ENCODE measurements around the gene PDPN.
A peak's percentile ranks its signal among the peaks of the same experiment; 100 is the strongest.

PDPN gene

DNA sequence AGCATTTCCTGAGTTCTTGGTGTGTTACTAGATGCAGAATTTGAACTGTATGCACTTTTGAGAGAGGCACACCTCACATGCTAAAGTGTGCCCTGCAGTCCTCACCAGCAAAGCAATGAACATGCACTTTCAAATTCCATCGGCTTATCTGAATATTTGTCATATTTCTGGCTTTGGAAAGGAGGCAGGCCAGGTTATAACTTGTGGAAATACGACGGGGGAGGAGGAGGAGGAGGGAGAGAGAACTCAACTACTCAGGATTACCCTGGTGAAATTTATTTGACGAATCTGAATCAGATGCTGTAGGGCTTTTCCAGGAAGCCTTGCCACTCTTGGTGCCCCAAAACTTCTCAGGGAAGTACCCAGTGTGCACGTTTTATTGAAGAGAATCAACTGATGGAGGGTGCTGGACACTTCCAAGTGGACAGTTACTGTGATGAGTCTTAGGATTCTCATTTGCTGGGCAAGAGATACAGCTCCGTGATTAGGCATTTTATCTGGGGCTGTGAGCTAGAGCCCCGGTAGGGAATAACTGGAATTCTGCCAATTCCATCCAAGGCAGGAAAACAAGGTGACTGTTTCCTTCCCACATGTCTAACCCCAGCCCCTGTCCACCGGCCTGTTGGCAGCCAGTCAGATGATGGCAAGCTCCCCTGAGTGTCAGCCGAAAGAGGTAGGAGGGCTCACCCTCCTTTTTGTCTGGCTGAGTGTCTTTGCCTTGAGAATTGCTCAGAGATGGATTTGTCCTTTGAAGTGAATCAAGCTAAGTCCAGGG is 3.8 kb downstream of the PDPN start:
- H3K27me3 ChIP-seq (ENCODE audit: control insufficient read depth in 5 of 5, insufficient read depth in 4 of 5, low read length in 5 of 5) = peaks cover 19 to 43% (median 25%) of the 10 kb centered on the region in 5 donors
- H3K36me3 ChIP-seq (ENCODE audit: control insufficient read depth in 5 of 5, insufficient read depth in 5 of 5, low read length in 5 of 5) = no peaks in the 10 kb centered on the region
- no peak overlapping the region for H3K27ac ChIP-seq (ENCODE audit: low read depth, low read length)
- no peak overlapping the region for H3K9ac ChIP-seq (ENCODE audit: low read length in 5 of 5)
- H3K9me3 ChIP-seq (ENCODE audit: control insufficient read depth in 5 of 5, low read length in 5 of 5) = no peaks in the 10 kb centered on the region
- H3K4me3 ChIP-seq (ENCODE audit: low read depth in 1 of 5, low read length in 5 of 5) = no peak overlapping the region
- H3K4me1 ChIP-seq (ENCODE audit: control insufficient read depth in 5 of 5, insufficient read depth in 5 of 5, low read length in 5 of 5) = peaks cover 0 to 11% (median 7%) of the 10 kb centered on the region in 5 donors

DNA sequence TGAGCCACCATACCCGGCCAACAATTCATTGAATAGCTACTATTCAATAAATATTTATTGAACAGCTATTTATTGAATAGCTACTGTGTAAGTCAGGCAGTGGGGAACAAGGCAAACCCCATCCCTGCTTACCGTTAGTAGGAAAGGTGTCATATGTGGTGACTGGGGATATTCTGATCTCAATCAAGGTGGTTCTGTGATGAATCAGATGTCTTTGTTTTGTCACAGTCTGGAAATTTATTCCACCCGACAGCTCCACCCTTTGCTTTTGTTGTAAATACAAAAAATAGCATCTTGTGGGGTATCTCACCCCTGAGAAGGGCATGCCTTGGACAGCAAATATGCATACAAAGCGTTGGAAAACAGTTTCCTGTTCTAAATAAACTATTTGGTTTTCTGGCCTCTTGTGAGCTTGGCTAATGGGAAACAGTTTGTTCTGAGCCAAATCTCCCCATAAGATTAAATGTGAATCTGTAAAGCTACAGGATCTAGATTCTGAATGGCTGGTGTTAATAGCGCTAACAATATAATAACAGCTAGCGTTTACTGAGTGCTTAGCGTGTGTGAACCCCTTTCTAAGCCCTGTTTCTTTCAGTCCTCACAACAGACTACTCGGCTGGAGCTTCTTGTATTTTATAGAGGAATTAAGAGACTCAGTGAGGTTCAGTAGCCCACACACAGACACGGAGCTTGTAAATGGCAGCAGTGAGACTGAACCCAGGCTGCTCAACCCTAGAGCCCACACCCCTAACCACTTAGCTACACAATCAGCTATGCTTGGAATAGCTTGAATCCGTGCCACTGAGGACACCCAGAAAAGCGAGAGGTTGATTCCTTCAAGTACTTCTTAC is 5.5 kb downstream of the PDPN start:
- Histone ChIP-seq H3K4me1 (ENCODE audit: control insufficient read depth in 5 of 5, insufficient read depth in 5 of 5, low read length in 5 of 5) (peaks cover 0 to 5% (median 3%) of the 10 kb centered on the region in 5 donors), H3K27me3 (ENCODE audit: control insufficient read depth in 5 of 5, insufficient read depth in 4 of 5, low read length in 5 of 5) (peaks cover 13 to 30% (median 18%) of the 10 kb centered on the region in 5 donors), H3K9me3 (ENCODE audit: control insufficient read depth in 5 of 5, low read length in 5 of 5) (no peaks in the 10 kb centered on the region), H3K36me3 (ENCODE audit: control insufficient read depth in 5 of 5, insufficient read depth in 5 of 5, low read length in 5 of 5) (no peaks in the 10 kb centered on the region), H3K9ac (ENCODE audit: low read length in 5 of 5) (no peak overlapping the region), H3K27ac (ENCODE audit: low read depth, low read length) (no peak overlapping the region), H3K4me3 (ENCODE audit: low read depth in 1 of 5, low read length in 5 of 5) (no peak overlapping the region)

GRCh38 chr1:13590486-13590885 is 6.9 kb downstream of the PDPN start:
- peaks cover under 1 to 18% (median 6%) of the 10 kb centered on the region in 5 donors for H3K27me3 ChIP-seq (ENCODE audit: control insufficient read depth in 5 of 5, insufficient read depth in 4 of 5, low read length in 5 of 5)
- peaks cover 0 to 9% (median 4%) of the 10 kb centered on the region in 5 donors for H3K4me1 ChIP-seq (ENCODE audit: control insufficient read depth in 5 of 5, insufficient read depth in 5 of 5, low read length in 5 of 5)
- H3K9ac ChIP-seq (ENCODE audit: low read length in 5 of 5) = no peak overlapping the region
- no peak overlapping the region for H3K27ac ChIP-seq (ENCODE audit: low read depth, low read length)
- H3K36me3 ChIP-seq (ENCODE audit: control insufficient read depth in 5 of 5, insufficient read depth in 5 of 5, low read length in 5 of 5) = no peaks in the 10 kb centered on the region
- H3K9me3 ChIP-seq (ENCODE audit: control insufficient read depth in 5 of 5, low read length in 5 of 5) = no peaks in the 10 kb centered on the region
- H3K4me3 ChIP-seq (ENCODE audit: low read depth in 1 of 5, low read length in 5 of 5) = no peak overlapping the region

- peak overlapping the region; percentile 33 for H3K27ac ChIP-seq (ENCODE audit: low read depth, low read length)
- no peak overlapping the region for H3K4me3 ChIP-seq (ENCODE audit: low read depth in 1 of 5, low read length in 5 of 5)
- no peaks in the 10 kb centered on the region for H3K36me3 ChIP-seq (ENCODE audit: control insufficient read depth in 5 of 5, insufficient read depth in 5 of 5, low read length in 5 of 5)
- H3K9me3 ChIP-seq (ENCODE audit: control insufficient read depth in 5 of 5, low read length in 5 of 5) = no peaks in the 10 kb centered on the region
- H3K9ac ChIP-seq (ENCODE audit: low read length in 5 of 5) = no peak overlapping the region
- peaks cover 0 to 9% (median 4%) of the 10 kb centered on the region in 5 donors for H3K4me1 ChIP-seq (ENCODE audit: control insufficient read depth in 5 of 5, insufficient read depth in 5 of 5, low read length in 5 of 5)
- H3K27me3 ChIP-seq (ENCODE audit: control insufficient read depth in 5 of 5, insufficient read depth in 4 of 5, low read length in 5 of 5) = peaks cover 0 to 4% (median 3%) of the 10 kb centered on the region in 5 donors
These were observed 10.0 kb downstream of the PDPN start for GRCh38 chr1:13593511-13594131.

DNA sequence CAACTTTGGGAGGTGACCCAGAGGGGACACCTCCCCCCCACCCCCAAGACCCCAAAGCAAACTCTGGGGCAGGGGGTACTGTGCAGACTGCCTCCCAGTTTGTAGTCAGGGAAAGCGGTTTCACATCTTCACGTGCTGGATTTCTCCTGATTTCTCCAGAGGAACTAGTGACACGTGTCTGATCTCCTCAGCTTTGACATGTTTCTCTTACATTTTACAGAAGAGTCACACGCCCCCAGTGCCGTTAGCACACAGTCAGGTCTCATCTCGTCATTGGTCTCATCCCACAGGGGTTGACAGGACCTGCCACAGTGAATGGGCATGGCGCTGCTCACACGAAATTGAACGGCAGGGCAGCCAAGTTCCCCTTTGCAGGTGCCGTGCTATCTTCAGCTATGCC is 11.8 kb downstream of the PDPN start:
- H3K9ac ChIP-seq (ENCODE audit: low read length in 5 of 5) = no peak overlapping the region

GRCh38 chr1:13597166-13597565 is 13.5 kb downstream of the PDPN start:
- no peaks in the 10 kb centered on the region for H3K9me3 ChIP-seq (ENCODE audit: control insufficient read depth in 5 of 5, low read length in 5 of 5)
- no peak overlapping the region for H3K9ac ChIP-seq (ENCODE audit: low read length in 5 of 5)
- H3K4me1 ChIP-seq (ENCODE audit: control insufficient read depth in 5 of 5, insufficient read depth in 5 of 5, low read length in 5 of 5) = peaks cover 0 to 9% (median 4%) of the 10 kb centered on the region in 5 donors
- peaks cover 0 to 3% (median 0%) of the 10 kb centered on the region in 5 donors for H3K27me3 ChIP-seq (ENCODE audit: control insufficient read depth in 5 of 5, insufficient read depth in 4 of 5, low read length in 5 of 5)
- no peak overlapping the region for H3K27ac ChIP-seq (ENCODE audit: low read depth, low read length)
- no peaks in the 10 kb centered on the region for H3K36me3 ChIP-seq (ENCODE audit: control insufficient read depth in 5 of 5, insufficient read depth in 5 of 5, low read length in 5 of 5)
- H3K4me3 ChIP-seq (ENCODE audit: low read depth in 1 of 5, low read length in 5 of 5) = no peak overlapping the region

More for the DNA sequence above, 11.8 kb downstream of the PDPN start:
- Histone ChIP-seq H3K4me3 (ENCODE audit: low read depth in 1 of 5, low read length in 5 of 5) (no peak overlapping the region), H3K36me3 (ENCODE audit: control insufficient read depth in 5 of 5, insufficient read depth in 5 of 5, low read length in 5 of 5) (no peaks in the 10 kb centered on the region), H3K27ac (ENCODE audit: low read depth, low read length) (no peak overlapping the region), H3K4me1 (ENCODE audit: control insufficient read depth in 5 of 5, insufficient read depth in 5 of 5, low read length in 5 of 5) (peaks cover 0 to 9% (median 4%) of the 10 kb centered on the region in 5 donors), H3K9me3 (ENCODE audit: control insufficient read depth in 5 of 5, low read length in 5 of 5) (no peaks in the 10 kb centered on the region), H3K27me3 (ENCODE audit: control insufficient read depth in 5 of 5, insufficient read depth in 4 of 5, low read length in 5 of 5) (peaks cover 0 to 3% (median 0%) of the 10 kb centered on the region in 5 donors)

- Histone ChIP-seq H3K4me3 (ENCODE audit: low read depth in 1 of 5, low read length in 5 of 5) (no peak overlapping the region), H3K27ac (ENCODE audit: low read depth, low read length) (no peak overlapping the region), H3K36me3 (ENCODE audit: control insufficient read depth in 5 of 5, insufficient read depth in 5 of 5, low read length in 5 of 5) (no peaks in the 10 kb centered on the region), H3K4me1 (ENCODE audit: control insufficient read depth in 5 of 5, insufficient read depth in 5 of 5, low read length in 5 of 5) (no peaks in the 10 kb centered on the region), H3K27me3 (ENCODE audit: control insufficient read depth in 5 of 5, insufficient read depth in 4 of 5, low read length in 5 of 5) (peaks cover 0 to 3% (median 0%) of the 10 kb centered on the region in 5 donors), H3K9me3 (ENCODE audit: control insufficient read depth in 5 of 5, low read length in 5 of 5) (no peaks in the 10 kb centered on the region), H3K9ac (ENCODE audit: low read length in 5 of 5) (no peak overlapping the region)
These were observed 17.3 kb downstream of the PDPN start for GRCh38 chr1:13600762-13601453.

DNA sequence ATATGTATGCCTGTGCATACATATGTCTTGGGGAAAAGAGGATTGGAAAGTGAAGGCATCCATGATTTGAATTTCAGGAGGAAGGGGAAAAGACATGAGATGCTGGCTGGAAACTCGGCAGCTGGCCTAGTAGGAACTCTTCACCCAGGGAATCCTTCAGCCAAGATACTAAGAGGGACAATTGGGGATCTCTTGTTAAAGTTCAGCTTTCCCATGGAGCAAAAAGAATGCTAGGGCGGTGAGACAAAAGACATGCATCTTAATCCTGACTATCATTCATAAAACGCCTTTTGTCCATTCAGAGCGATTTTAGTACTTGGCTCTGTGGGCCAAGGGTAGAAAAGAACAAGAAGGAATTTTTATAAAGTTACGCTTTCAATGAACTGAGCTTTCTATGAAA is 20.5 kb downstream of the PDPN start:
- Histone ChIP-seq H3K4me1 (ENCODE audit: control insufficient read depth in 5 of 5, insufficient read depth in 5 of 5, low read length in 5 of 5) (no peaks in the 10 kb centered on the region), H3K4me3 (ENCODE audit: low read depth in 1 of 5, low read length in 5 of 5) (no peak overlapping the region), H3K36me3 (ENCODE audit: control insufficient read depth in 5 of 5, insufficient read depth in 5 of 5, low read length in 5 of 5) (no peaks in the 10 kb centered on the region), H3K9ac (ENCODE audit: low read length in 5 of 5) (no peak overlapping the region), H3K27me3 (ENCODE audit: control insufficient read depth in 5 of 5, insufficient read depth in 4 of 5, low read length in 5 of 5) (no peaks in the 10 kb centered on the region), H3K9me3 (ENCODE audit: control insufficient read depth in 5 of 5, low read length in 5 of 5) (no peaks in the 10 kb centered on the region), H3K27ac (ENCODE audit: low read depth, low read length) (no peak overlapping the region)

DNA sequence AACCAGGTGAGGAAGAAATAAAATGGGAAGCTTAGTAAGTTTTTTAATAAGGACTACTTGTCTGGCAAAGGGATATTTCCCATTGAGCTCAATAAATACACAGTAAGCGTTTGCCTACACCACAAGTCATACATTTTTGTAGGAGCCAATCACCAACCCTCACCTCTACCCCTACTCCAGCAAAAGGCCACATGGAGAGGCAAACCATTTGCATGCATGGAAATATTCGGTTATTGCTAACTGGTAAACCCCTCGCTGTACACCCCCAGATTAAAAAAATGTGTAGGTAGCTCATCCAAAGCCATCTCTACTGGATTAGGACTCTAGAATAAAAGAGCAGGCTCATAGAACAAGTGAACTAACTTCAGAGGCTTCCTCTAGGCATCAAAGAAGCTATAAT is 21.1 kb downstream of the PDPN start:
- H3K4me1 ChIP-seq (ENCODE audit: control insufficient read depth in 5 of 5, insufficient read depth in 5 of 5, low read length in 5 of 5) = no peaks in the 10 kb centered on the region
- no peaks in the 10 kb centered on the region for H3K27me3 ChIP-seq (ENCODE audit: control insufficient read depth in 5 of 5, insufficient read depth in 4 of 5, low read length in 5 of 5)
- no peaks in the 10 kb centered on the region for H3K9me3 ChIP-seq (ENCODE audit: control insufficient read depth in 5 of 5, low read length in 5 of 5)
- H3K9ac ChIP-seq (ENCODE audit: low read length in 5 of 5) = no peak overlapping the region
- no peak overlapping the region for H3K4me3 ChIP-seq (ENCODE audit: low read depth in 1 of 5, low read length in 5 of 5)
- H3K36me3 ChIP-seq (ENCODE audit: control insufficient read depth in 5 of 5, insufficient read depth in 5 of 5, low read length in 5 of 5) = no peaks in the 10 kb centered on the region
- no peak overlapping the region for H3K27ac ChIP-seq (ENCODE audit: low read depth, low read length)

Measured in subcutaneous abdominal adipose tissue (tissue), 5 donors.